Upper lobe of left lung (tissue), 4 donors: ENCODE results near the gene KIF26B.

Source experiments
- CTCF ChIP-seq, 6 experiments: fragments of 450-650 bp in 4 of 6; fragments of 200-600 bp in 2 of 6; sonication (generic) in 2 of 6; IDR thresholded peaks; one replicate each; pipeline ENCODE4 v1.5.1; 2016 to 2019; ENCODE audit warnings: antibody characterized with exemption in 6 of 6
- EP300 ChIP-seq, 4 donors: sonication (generic); formaldehyde crosslinking; IDR thresholded peaks; one replicate each; pipeline ENCODE4 v1.5.1; 2017; ENCODE audit warnings: antibody characterized with exemption in 4 of 4, control low read depth in 2 of 4
- POLR2A ChIP-seq, 4 donors: fragments of 450-650 bp; IDR thresholded peaks; one replicate each; pipeline ENCODE4 v1.5.1; 2016 to 2017; ENCODE audit warnings: antibody characterized with exemption in 4 of 4, mild to moderate bottlenecking in 2 of 4
- POLR2AphosphoS5 ChIP-seq, 2 donors: sonication (generic); formaldehyde crosslinking; IDR thresholded peaks; one replicate each; pipeline ENCODE4 v1.5.1; 2017; ENCODE audit warnings: antibody characterized with exemption in 2 of 2

- TF ChIP-seq CTCF (IDR thresholded peaks at IDR 0.05) (no peak), EP300 (IDR thresholded peaks at IDR 0.05) (no peak), POLR2AphosphoS5 (IDR thresholded peaks at IDR 0.05) (no peak), POLR2A (IDR thresholded peaks at IDR 0.05) (no peak)
Observed at GRCh38 chr1:245217853-245218608, 63.2 kb downstream of the KIF26B start.
